ENCODE results near the gene EBF4. TPM values are rescaled to one million over a fixed set of nuclear protein-coding genes. Genes with fewer than 3 reads are reported as not detected.

Gene EBF4
- total RNA-seq, 2 donors from 2014 or later: 2.0 to 7.5 TPM

DNA sequence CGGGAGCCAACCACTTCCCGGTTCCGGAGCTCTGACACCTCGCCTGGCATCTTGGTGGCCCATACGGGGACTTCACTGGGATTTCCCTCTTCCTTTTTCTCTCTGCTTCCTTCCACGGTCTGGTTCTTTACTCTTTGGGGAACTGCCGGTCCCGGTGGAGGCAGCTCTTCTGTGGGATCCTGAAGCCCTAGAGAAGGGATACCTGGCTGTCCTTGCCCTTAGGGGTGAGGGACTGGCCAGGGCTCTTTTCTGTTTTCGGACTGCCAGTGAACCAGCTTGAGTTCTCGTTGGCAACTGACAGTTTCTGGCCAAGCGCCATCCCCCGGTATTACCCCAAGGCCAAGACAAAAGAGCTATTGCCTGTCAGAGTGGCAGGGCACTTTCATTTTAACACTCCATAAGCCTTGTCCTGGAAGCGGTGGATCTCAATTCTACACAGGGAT lies 108.7 kb downstream of the EBF4 start:
- TF ChIP-seq, protein P1, sequence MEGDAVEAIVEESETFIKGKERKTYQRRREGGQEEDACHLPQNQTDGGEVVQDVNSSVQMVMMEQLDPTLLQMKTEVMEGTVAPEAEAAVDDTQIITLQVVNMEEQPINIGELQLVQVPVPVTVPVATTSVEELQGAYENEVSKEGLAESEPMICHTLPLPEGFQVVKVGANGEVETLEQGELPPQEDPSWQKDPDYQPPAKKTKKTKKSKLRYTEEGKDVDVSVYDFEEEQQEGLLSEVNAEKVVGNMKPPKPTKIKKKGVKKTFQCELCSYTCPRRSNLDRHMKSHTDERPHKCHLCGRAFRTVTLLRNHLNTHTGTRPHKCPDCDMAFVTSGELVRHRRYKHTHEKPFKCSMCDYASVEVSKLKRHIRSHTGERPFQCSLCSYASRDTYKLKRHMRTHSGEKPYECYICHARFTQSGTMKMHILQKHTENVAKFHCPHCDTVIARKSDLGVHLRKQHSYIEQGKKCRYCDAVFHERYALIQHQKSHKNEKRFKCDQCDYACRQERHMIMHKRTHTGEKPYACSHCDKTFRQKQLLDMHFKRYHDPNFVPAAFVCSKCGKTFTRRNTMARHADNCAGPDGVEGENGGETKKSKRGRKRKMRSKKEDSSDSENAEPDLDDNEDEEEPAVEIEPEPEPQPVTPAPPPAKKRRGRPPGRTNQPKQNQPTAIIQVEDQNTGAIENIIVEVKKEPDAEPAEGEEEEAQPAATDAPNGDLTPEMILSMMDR (IDR thresholded peaks at IDR 0.05): no peak
- intact Hi-C loops (cut with DNase I): no loop called here
- Histone ChIP-seq H3K4me1 (peaks cover 4% of the 10 kb centered on the region), H3K4me3 (no peak overlapping the region), H3K9me3 (no peaks in the 10 kb centered on the region), H3K27ac (no peak overlapping the region), H3K9ac (ENCODE audit: low read depth in 2 of 2, low read length in 2 of 2) (no peak overlapping the region), H3K27me3 (peaks cover 50% of the 10 kb centered on the region), H3K36me3 (no peaks in the 10 kb centered on the region)
- DNase-seq: no peak

DNA sequence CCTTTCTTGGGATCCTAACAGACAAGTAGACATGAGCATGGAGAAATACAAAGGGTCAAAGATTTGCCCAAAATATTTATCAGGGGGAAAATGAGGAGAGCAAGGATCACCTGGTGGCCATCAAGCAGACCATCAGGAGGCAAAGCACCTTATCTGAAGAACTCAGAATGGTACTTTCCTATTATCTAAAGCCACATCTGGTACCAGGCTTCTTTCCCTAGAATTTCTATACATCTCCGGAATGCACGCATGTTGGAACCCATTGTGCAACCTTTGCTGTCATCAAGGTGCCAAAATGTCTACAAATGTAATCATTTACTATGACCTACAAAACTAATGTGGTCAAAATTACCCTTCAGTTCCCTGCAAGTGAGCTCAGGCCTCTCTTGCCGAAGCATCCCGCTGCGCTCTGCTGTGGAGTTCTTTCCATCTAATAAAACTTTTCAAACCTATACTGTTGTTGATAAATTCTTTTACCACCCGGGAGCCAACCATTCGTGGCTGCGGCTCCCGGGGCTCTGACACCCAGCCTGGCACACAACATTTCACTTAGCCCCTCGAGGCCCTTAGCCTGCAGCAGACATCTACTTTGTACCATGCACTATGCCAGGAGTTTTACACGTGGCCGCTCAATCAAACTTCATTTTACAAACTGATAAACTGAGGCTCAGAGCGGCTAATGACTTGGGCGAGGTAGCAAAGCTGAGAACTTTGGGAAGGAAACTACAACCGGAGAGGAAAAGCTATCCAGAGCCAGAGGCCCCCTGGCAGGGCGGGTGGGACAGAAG lies 111.7 kb downstream of the EBF4 start:
- Histone ChIP-seq H3K27ac (no peak overlapping the region), H3K9me3 (no peaks in the 10 kb centered on the region), H3K9ac (ENCODE audit: low read depth in 2 of 2, low read length in 2 of 2) (no peak overlapping the region), H3K4me1 (peaks cover 4% of the 10 kb centered on the region), H3K27me3 (peaks cover 41% of the 10 kb centered on the region), H3K36me3 (no peaks in the 10 kb centered on the region), H3K4me3 (no peak overlapping the region)
- TF ChIP-seq, protein P1 (IDR thresholded peaks at IDR 0.05): no peak
- no peak for DNase-seq
- intact Hi-C loops (cut with DNase I): no loop called here

DNA sequence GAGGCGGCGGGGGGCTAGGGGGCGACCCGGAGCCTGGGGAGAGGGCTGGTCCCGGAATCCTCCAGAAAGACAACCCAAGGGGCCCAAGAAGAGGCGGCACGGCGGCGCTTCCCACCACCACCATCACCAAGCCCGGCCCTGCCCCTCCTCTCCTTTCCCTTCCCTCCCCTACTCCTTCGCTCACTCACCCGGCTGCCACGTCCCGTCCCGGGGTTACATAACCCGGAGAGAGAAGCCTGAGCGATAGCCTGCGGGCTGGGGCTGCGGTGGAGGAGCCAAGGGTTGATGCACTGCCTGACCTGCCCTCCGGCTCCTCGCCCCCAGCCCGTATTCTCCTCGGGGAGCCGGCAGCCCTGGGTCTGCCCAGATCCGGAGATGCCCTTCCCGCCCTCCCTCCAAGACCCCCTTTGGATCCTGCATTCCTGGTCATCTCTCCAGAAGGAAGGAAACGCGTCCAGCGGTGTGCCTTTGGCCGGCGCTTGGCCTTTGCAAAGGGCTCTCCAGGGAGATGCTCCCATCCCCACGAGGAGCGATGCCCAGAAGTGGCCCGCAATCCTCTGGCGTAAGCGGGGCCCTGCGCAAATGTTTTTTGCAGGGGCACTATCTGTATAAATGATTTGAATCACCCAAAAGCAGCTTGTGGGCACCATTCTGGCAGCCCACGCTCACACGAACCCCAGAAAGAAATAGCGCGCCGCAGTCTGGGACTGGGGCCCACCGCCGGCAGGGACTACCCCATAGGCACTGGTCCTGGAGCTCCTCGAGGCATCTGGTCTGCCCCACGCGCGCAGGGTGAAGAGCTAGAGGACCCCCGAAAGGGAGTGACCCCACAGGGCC lies 112.5 kb downstream of the EBF4 start:
- DNase-seq: no peak
- Histone ChIP-seq H3K27ac (no peak overlapping the region), H3K9me3 (no peaks in the 10 kb centered on the region), H3K4me1 (peaks cover 3% of the 10 kb centered on the region), H3K4me3 (no peak overlapping the region), H3K36me3 (no peaks in the 10 kb centered on the region), H3K9ac (ENCODE audit: low read depth in 2 of 2, low read length in 2 of 2) (no peak overlapping the region), H3K27me3 (peaks cover 32% of the 10 kb centered on the region)
- intact Hi-C loops (cut with DNase I): no loop called here
- TF ChIP-seq, protein P1 (IDR thresholded peaks at IDR 0.05): no peak

DNA sequence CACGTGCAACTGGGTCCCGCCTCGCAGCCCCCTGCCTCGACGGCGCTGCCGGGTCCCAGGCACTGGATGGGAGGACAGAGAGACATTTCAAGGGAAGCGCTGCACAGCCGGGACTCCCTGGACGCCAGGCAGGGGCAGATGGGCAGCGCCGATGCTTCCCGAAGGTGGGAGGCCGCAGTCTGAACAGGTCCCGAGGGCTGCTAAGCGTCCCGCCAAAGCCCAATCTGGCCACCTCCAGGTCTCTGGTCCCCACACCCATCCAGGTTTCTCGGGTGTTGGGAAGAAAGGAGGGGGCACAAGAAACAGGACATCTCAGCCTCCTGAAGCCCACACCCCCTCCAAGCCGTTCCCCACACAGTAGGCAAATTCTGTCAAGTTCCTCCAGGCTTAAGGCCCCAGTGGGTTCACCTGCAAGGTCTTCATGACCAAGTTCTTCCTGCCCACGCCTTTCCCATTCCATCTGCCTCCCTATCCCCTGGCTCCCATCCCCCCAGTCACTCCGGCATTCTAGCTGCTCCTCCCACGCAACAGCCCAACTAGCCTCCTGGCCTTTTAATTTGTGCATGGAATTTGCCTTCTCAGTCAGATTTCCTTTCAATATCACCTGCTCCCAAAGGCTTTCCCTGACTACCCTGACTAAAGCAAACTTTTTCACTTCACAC lies 113.2 kb downstream of the EBF4 start:
- H3K4me3 ChIP-seq: no peak overlapping the region
- TF ChIP-seq, protein P1 (IDR thresholded peaks at IDR 0.05): no peak
- no peaks in the 10 kb centered on the region for H3K9me3 ChIP-seq
- DNase-seq: no peak
- no peak overlapping the region for H3K9ac ChIP-seq (ENCODE audit: low read depth in 2 of 2, low read length in 2 of 2)
- intact Hi-C loops (cut with DNase I): no loop called here
- H3K36me3 ChIP-seq: no peaks in the 10 kb centered on the region
- peaks cover 25% of the 10 kb centered on the region for H3K27me3 ChIP-seq
- H3K27ac ChIP-seq: no peak overlapping the region
- H3K4me1 ChIP-seq: no peaks in the 10 kb centered on the region

DNA sequence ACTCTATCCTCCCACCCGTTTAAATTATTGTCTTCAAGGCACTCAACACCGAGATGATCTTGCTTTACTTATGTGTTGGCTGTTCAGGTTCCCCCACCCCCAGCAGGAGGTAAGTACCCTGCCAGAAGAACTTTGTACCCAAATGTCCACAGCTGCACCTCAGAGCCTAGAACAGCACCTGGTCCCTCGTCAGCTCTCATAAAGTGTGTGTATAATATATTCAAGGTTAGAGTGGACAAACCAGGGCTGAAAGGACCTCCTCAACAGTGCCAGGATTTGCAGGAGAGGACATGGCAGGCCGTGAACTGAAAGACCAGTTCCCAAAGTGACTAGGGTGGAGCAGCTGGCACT lies 113.7 kb downstream of the EBF4 start:
- Histone ChIP-seq H3K9me3 (no peaks in the 10 kb centered on the region), H3K36me3 (no peaks in the 10 kb centered on the region), H3K4me1 (no peaks in the 10 kb centered on the region), H3K27me3 (peaks cover 20% of the 10 kb centered on the region), H3K27ac (no peak overlapping the region), H3K9ac (ENCODE audit: low read depth in 2 of 2, low read length in 2 of 2) (no peak overlapping the region), H3K4me3 (no peak overlapping the region)
- intact Hi-C loops (cut with DNase I): no loop called here
- TF ChIP-seq, protein P1 (IDR thresholded peaks at IDR 0.05): no peak
- no peak for DNase-seq
